A673 (cell line): Measurements from ENCODE around the gene LECT2. TPM values are rescaled to one million over a fixed set of nuclear protein-coding genes. Genes with fewer than 3 reads are reported as not detected.

Source experiments
- BruUV-seq: library from RNA; stranded (reverse); fragments of 400-500 nt; replicated peaks from 2 replicates; lab custom pipeline; 2021; lab: Mats Ljungman, UMichigan
- CTCF ChIA-PET: fragments of 300-600 bp; sonication (Branson Sonifier 250); formaldehyde crosslinking; loops from one replicate; lab custom pipeline; 2022; ENCODE audit warnings: antibody characterized with exemption; lab: Charles Lee
- POLR2A ChIA-PET: fragments of 300-600 bp; sonication (Branson Sonifier 250); formaldehyde crosslinking; loops from one replicate; lab custom pipeline; 2022; ENCODE audit warnings: antibody characterized with exemption; ENCODE audit not compliant: low non-redundant PET; lab: Charles Lee
- DNase-seq: peaks from one replicate; pipeline ENCODE4 v3.0.0-alpha.2; 2015; ENCODE audit warnings: low spot score
- H3K27ac ChIP-seq: fragments of 200-600 bp; sonication (generic); 2 replicates; pipeline ENCODE4 v1.5.1; 2016; ENCODE audit warnings: mixed run types, low read depth, mild to moderate bottlenecking, mixed read lengths, antibody characterized with exemption, low read length; ENCODE audit not compliant: poor library complexity, severe bottlenecking
- H3K27me3 ChIP-seq: fragments of 200-600 bp; sonication (generic); replicated peaks from 2 replicates; pipeline ENCODE4 v1.6.1; 2017; ENCODE audit warnings: mixed run types, low read depth, mild to moderate bottlenecking, mixed read lengths, antibody characterized with exemption, low read length; ENCODE audit not compliant: insufficient read depth, poor library complexity
- H3K36me3 ChIP-seq: fragments of 200-600 bp; sonication (generic); 2 replicates; pipeline ENCODE4 v1.6.1; 2016; ENCODE audit warnings: mixed run types, mild to moderate bottlenecking, mixed read lengths, antibody characterized with exemption, low read length; ENCODE audit not compliant: insufficient read depth, poor library complexity, severe bottlenecking
- H3K4me1 ChIP-seq: fragments of 200-600 bp; sonication (generic); 2 replicates; pipeline ENCODE4 v1.6.1; 2017; ENCODE audit warnings: mixed run types, mild to moderate bottlenecking, mixed read lengths, antibody characterized with exemption, low read length; ENCODE audit not compliant: insufficient read depth, poor library complexity, severe bottlenecking
- H3K4me3 ChIP-seq: fragments of 200-600 bp; sonication (generic); 2 replicates; pipeline ENCODE4 v1.5.1; 2016; ENCODE audit warnings: low read depth, mixed run types, mild to moderate bottlenecking, mixed read lengths, low read length; ENCODE audit not compliant: poor library complexity, severe bottlenecking
- H3K9me3 ChIP-seq: fragments of 200-600 bp; sonication (generic); 2 replicates; pipeline ENCODE4 v1.6.1; 2016; ENCODE audit warnings: mixed run types, low read depth, mild to moderate bottlenecking, mixed read lengths, antibody characterized with exemption, low read length; ENCODE audit not compliant: poor library complexity, severe bottlenecking
- CTCF ChIP-seq: fragments of 300-800, 200-600 bp; sonication (generic); conservative IDR thresholded peaks from 2 replicates; pipeline ENCODE4 v1.5.1; 2017; ENCODE audit warnings: low read depth, mild to moderate bottlenecking, antibody characterized with exemption, low read length, moderate library complexity, mixed read lengths
- EZH2 ChIP-seq: fragments of 200-600 bp; sonication (generic); IDR thresholded peaks from 2 replicates; pipeline ENCODE4 v1.6.1; 2017; ENCODE audit warnings: borderline replicate concordance, low read depth, mild to moderate bottlenecking, mixed read lengths, antibody characterized with exemption, low read length; ENCODE audit not compliant: poor library complexity, severe bottlenecking
- intact Hi-C: fragments of 100-400 bp; cut with micrococcal nuclease; formaldehyde crosslinking; loops from one replicate; pipeline ENCODE4 v1.10.0; 2022; ENCODE audit not compliant: unreplicated experiment
- total RNA-seq: library from RNA; stranded (reverse); gene quantifications from 2 replicates; pipeline ENCODE4 v1.2.3, GENCODE V29; 2021

The LECT2 gene
- total RNA-seq, 1 experiment from 2014 or later = not detected

- intact Hi-C loops = no loop called here
- CTCF ChIA-PET = no interaction called here
Observed at GRCh38 chr5:135951807-135952206, 3.0 kb downstream of the LECT2 start.

GRCh38 chr5:135951257-135951656, 3.5 kb downstream of the LECT2 start:
- DNase-seq = no peak
- Histone ChIP-seq H3K27ac (no peak overlapping the region), H3K9me3 (no peaks in the 10 kb centered on the region), H3K4me3 (no peak overlapping the region), H3K36me3 (no peaks in the 10 kb centered on the region), H3K27me3 (peaks cover 3% of the 10 kb centered on the region), H3K4me1 (no peaks in the 10 kb centered on the region)
- TF ChIP-seq CTCF = no peak
- TF ChIP-seq EZH2 = no peak
- ChIA-PET CTCF (no interaction called here), POLR2A (no interaction called here)
- no TSS peak for BruUV-seq
- intact Hi-C loops = no loop called here

More at GRCh38 chr5:135951807-135952206, 3.0 kb downstream of the LECT2 start:
- POLR2A ChIA-PET = no interaction called here
- no peak for DNase-seq
- Histone ChIP-seq H3K4me3 (no peak overlapping the region), H3K36me3 (no peaks in the 10 kb centered on the region), H3K9me3 (no peaks in the 10 kb centered on the region), H3K4me1 (no peaks in the 10 kb centered on the region), H3K27me3 (peaks cover 3% of the 10 kb centered on the region), H3K27ac (no peak overlapping the region)
- TF ChIP-seq EZH2 (no peak), CTCF (no peak)
- no TSS peak for BruUV-seq

- H3K4me3 ChIP-seq = no peak overlapping the region
- no peaks in the 10 kb centered on the region for H3K4me1 ChIP-seq
- H3K36me3 ChIP-seq = no peaks in the 10 kb centered on the region
- H3K27me3 ChIP-seq = peaks cover 3% of the 10 kb centered on the region
- ChIA-PET POLR2A (no interaction called here), CTCF (no interaction called here)
- no peak for DNase-seq
- H3K9me3 ChIP-seq = no peaks in the 10 kb centered on the region
- no peak overlapping the region for H3K27ac ChIP-seq
- no TSS peak for BruUV-seq
- intact Hi-C loops = no loop called here
- TF ChIP-seq CTCF = no peak
Observed at GRCh38 chr5:135950611-135951010, 4.2 kb downstream of the LECT2 start.
